ENCODE results near the gene BAD. TPM values are rescaled to one million over a fixed set of nuclear protein-coding genes. Genes with fewer than 3 reads are reported as not detected.

Gene BAD
- total RNA-seq, 1 experiment from 2014 or later = 48.4 TPM

DNA sequence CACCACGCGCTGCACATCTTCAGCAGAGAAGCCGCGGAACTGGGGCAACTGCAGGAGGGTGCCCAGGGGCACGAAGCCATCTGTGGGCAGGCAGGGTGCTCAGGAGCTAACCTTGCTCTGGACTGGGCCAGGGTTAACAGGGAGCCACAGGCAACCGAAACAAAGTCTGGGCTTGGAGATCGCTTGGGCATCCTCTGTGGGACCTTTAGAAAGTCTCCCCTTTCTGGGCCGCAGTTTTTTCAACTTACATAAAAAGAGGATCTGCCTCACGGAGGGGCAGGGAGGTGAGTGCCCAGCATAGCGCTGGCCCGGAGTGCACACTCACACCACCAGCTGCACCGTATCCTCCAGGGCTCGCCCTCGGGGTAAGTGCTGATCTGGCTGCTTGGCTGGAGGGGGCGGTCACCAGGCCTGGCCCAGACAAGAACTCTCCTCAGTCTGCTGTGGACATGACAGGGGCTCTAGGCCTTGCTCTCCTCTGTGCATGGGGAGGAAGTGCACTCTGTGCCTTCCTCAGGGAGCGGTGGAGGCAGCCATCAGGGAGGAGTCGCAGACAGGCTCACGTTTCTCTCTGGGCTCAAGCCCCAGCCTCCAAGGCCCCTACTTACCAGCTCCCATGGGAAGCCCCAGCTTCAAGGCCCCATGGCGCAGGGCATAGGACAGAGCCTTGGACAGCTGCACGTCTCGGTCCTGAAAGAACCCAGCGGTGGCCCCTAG lies 59.4 kb downstream of the BAD start:
- TF ChIP-seq EZH2 (IDR thresholded peaks at IDR 0.05; ENCODE audit: borderline replicate concordance, low read depth, low read length, poor library complexity, severe bottlenecking) = no peak
- TF ChIP-seq, protein P1, sequence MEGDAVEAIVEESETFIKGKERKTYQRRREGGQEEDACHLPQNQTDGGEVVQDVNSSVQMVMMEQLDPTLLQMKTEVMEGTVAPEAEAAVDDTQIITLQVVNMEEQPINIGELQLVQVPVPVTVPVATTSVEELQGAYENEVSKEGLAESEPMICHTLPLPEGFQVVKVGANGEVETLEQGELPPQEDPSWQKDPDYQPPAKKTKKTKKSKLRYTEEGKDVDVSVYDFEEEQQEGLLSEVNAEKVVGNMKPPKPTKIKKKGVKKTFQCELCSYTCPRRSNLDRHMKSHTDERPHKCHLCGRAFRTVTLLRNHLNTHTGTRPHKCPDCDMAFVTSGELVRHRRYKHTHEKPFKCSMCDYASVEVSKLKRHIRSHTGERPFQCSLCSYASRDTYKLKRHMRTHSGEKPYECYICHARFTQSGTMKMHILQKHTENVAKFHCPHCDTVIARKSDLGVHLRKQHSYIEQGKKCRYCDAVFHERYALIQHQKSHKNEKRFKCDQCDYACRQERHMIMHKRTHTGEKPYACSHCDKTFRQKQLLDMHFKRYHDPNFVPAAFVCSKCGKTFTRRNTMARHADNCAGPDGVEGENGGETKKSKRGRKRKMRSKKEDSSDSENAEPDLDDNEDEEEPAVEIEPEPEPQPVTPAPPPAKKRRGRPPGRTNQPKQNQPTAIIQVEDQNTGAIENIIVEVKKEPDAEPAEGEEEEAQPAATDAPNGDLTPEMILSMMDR (conservative IDR thresholded peaks at IDR 0.05; ENCODE audit: low read depth, low read length) = no peak
- Histone ChIP-seq H3K4me1 (ENCODE audit: insufficient read depth, low read length, poor library complexity, severe bottlenecking) (peaks cover 22% of the 10 kb centered on the region), H3K27me3 (replicated peaks; ENCODE audit: insufficient read depth, low read depth, low read length, poor library complexity) (no peaks in the 10 kb centered on the region), H3K4me3 (ENCODE audit: low read depth, low read length, poor library complexity, severe bottlenecking) (peak overlapping the region; percentile 87), H3K9me3 (ENCODE audit: low read depth, low read length, poor library complexity, severe bottlenecking) (no peaks in the 10 kb centered on the region), H3K27ac (ENCODE audit: low read depth, low read length, poor library complexity, severe bottlenecking) (peak overlapping the region; percentile 87), H3K36me3 (ENCODE audit: insufficient read depth, low read length, poor library complexity, severe bottlenecking) (peaks cover 28% of the 10 kb centered on the region)
- no peak for DNase-seq (ENCODE audit: low spot score)
- ChIA-PET CTCF (interaction anchor here (0.9 to 1.4 kb wide), 2 partner anchors 19 to 76 kb away, joined by 3 read pairs; partner anchors contain the start of gene FERMT3), POLR2A (ENCODE audit: low non-redundant PET) (interaction anchor here (0.6 kb wide), 1 partner anchor 14 kb away, joined by 7 read pairs; no protein-coding TSS in a partner anchor)
- intact Hi-C loops (cut with micrococcal nuclease; ENCODE audit: unreplicated experiment) = no loop called here
- no TSS peak for BruUV-seq (replicated peaks)

DNA sequence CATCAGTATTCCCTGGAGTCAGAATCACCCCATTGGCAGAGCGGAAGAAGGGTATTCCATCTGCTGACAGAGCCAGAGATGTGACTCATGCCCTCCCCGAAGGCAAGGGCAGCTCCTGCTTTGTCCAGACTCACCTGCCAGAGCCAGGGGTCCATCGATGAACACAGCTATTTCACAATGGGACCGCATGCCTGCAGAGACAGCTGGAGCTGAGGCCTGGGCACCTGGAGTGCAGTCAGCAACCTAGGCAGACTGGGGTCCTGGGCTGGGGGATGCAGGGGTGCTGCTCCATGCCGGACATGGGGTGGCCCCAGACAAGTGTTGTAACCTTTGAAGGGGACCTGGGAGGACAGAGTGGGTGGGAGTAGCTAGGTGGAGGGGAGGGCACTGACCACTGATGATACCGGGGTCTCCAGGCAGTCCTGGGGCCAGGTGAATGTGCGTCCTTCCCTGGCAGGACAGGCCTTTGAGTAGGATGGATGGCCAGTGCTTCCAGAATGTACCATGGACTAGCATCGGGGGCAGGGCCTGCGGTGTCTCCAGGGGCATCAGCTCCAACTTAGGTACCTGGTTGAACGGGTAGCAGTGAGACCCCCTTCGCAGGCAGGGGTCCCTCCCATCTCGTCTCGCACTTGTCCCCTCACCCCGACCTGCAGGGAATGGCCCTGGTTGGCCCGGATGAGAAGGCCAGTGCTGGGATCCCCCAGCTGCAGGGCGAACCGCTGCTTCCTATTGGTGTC lies 60.1 kb downstream of the BAD start:
- intact Hi-C loops (cut with micrococcal nuclease; ENCODE audit: unreplicated experiment) = no loop called here
- no peak for TF ChIP-seq EZH2 (IDR thresholded peaks at IDR 0.05; ENCODE audit: borderline replicate concordance, low read depth, low read length, poor library complexity, severe bottlenecking)
- TF ChIP-seq, protein P1 (conservative IDR thresholded peaks at IDR 0.05; ENCODE audit: low read depth, low read length) = no peak
- Histone ChIP-seq H3K4me3 (ENCODE audit: low read depth, low read length, poor library complexity, severe bottlenecking) (peak overlapping the region; percentile 87), H3K9me3 (ENCODE audit: low read depth, low read length, poor library complexity, severe bottlenecking) (no peaks in the 10 kb centered on the region), H3K27ac (ENCODE audit: low read depth, low read length, poor library complexity, severe bottlenecking) (peak overlapping the region; percentile 87), H3K4me1 (ENCODE audit: insufficient read depth, low read length, poor library complexity, severe bottlenecking) (peaks cover 16% of the 10 kb centered on the region), H3K27me3 (replicated peaks; ENCODE audit: insufficient read depth, low read depth, low read length, poor library complexity) (no peaks in the 10 kb centered on the region), H3K36me3 (ENCODE audit: insufficient read depth, low read length, poor library complexity, severe bottlenecking) (peaks cover 35% of the 10 kb centered on the region)
- ChIA-PET CTCF (no interaction called here), POLR2A (ENCODE audit: low non-redundant PET) (no interaction called here)
- no TSS peak for BruUV-seq (replicated peaks)
- no peak for DNase-seq (ENCODE audit: low spot score)

- POLR2A ChIA-PET (ENCODE audit: low non-redundant PET) = no interaction called here
- TF ChIP-seq, protein P1 (conservative IDR thresholded peaks at IDR 0.05; ENCODE audit: low read depth, low read length) = no peak
- TF ChIP-seq EZH2 (IDR thresholded peaks at IDR 0.05; ENCODE audit: borderline replicate concordance, low read depth, low read length, poor library complexity, severe bottlenecking) = no peak
- BruUV-seq (replicated peaks) = no TSS peak
- peaks cover 15% of the 10 kb centered on the region for H3K4me1 ChIP-seq (ENCODE audit: insufficient read depth, low read length, poor library complexity, severe bottlenecking)
- H3K36me3 ChIP-seq (ENCODE audit: insufficient read depth, low read length, poor library complexity, severe bottlenecking) = peaks cover 46% of the 10 kb centered on the region
- intact Hi-C loops (cut with micrococcal nuclease; ENCODE audit: unreplicated experiment) = no loop called here
- peak overlapping the region; percentile 1 for H3K27ac ChIP-seq (ENCODE audit: low read depth, low read length, poor library complexity, severe bottlenecking)
- no peak for DNase-seq (ENCODE audit: low spot score)
- no peak overlapping the region for H3K4me3 ChIP-seq (ENCODE audit: low read depth, low read length, poor library complexity, severe bottlenecking)
- no peaks in the 10 kb centered on the region for H3K27me3 ChIP-seq (replicated peaks; ENCODE audit: insufficient read depth, low read depth, low read length, poor library complexity)
- CTCF ChIA-PET = no interaction called here
- no peaks in the 10 kb centered on the region for H3K9me3 ChIP-seq (ENCODE audit: low read depth, low read length, poor library complexity, severe bottlenecking)
These were observed 61.3 kb downstream of the BAD start for GRCh38 chr11:64223001-64223651.
